ENCODE measurements around the gene B4GALNT4. TPM values are rescaled to one million over a fixed set of nuclear protein-coding genes. Genes with fewer than 3 reads are reported as not detected.

Gene B4GALNT4
- total and polyA plus RNA-seq, 2 donors from 2014 or later: 0.82 to 1.4 TPM

DNA sequence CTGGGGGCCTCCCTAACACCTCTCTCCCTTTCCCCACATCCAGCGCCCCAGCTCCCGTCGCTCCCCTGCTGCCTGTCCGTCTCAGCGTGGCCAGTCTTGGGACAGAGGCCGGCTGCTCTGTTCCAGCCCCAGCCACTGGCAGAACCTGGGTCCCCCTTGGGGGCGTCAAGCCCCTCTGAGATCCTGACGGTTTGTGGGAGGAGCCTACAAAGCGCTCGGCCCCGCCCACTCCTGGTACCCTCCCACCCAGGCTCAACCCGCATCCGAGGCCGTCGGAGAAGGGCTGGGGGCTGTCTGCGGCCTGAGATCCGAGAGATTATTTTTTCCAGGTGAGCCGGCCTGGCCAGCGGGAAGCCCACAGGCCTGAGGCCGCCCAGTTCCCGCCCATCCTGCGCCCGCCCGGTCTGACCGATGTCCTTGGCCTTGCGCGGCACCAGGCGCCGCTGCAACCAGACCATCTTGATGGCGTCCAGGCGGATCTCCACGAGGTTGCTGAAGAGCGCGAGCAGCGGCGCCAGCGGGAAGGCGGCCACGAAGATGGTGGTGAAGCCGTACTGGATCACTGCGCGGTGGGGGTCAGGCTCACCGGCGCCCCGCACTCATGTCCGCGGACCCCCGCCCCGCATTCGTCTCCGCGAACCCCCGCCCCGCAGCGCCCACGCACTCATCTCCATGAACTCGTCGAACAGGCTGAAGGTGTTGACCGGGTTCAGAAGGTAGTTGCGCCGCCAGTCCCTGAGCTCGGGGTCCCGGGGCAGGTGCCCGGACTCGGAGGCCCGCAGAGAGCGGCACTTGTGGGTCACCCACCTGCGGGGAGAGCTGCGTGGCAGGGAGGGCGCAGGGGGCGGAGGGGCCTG, 51.0 kb downstream of the B4GALNT4 start:
- no peak for FAIRE-seq
- H3K9ac ChIP-seq (ENCODE audit: low read length in 3 of 3): no peak overlapping the region
- TF ChIP-seq, protein P1, sequence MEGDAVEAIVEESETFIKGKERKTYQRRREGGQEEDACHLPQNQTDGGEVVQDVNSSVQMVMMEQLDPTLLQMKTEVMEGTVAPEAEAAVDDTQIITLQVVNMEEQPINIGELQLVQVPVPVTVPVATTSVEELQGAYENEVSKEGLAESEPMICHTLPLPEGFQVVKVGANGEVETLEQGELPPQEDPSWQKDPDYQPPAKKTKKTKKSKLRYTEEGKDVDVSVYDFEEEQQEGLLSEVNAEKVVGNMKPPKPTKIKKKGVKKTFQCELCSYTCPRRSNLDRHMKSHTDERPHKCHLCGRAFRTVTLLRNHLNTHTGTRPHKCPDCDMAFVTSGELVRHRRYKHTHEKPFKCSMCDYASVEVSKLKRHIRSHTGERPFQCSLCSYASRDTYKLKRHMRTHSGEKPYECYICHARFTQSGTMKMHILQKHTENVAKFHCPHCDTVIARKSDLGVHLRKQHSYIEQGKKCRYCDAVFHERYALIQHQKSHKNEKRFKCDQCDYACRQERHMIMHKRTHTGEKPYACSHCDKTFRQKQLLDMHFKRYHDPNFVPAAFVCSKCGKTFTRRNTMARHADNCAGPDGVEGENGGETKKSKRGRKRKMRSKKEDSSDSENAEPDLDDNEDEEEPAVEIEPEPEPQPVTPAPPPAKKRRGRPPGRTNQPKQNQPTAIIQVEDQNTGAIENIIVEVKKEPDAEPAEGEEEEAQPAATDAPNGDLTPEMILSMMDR (IDR thresholded peaks at IDR 0.05; ENCODE audit: borderline replicate concordance, extremely low read depth, insufficient read depth): no peak
- H3K27ac ChIP-seq (ENCODE audit: low read depth in 2 of 2, low read length in 2 of 2): no peak overlapping the region
- no peaks in the 10 kb centered on the region for H3K27me3 ChIP-seq (ENCODE audit: control insufficient read depth, insufficient read depth, low read length)
- DNase-seq: peak in 2 of 5 donors; percentile 54 to 71
- H3K36me3 ChIP-seq (ENCODE audit: control insufficient read depth in 2 of 3, insufficient read depth in 3 of 3, low read length in 3 of 3): no peaks in the 10 kb centered on the region
- H3K9me3 ChIP-seq (ENCODE audit: control insufficient read depth in 2 of 3, insufficient read depth in 1 of 3, low read length in 3 of 3): no peaks in the 10 kb centered on the region
- peaks cover 0 to 14% (median 6%) of the 10 kb centered on the region in 3 donors for H3K4me1 ChIP-seq (ENCODE audit: control insufficient read depth in 2 of 3, insufficient read depth in 2 of 3, low read depth in 1 of 3, low read length in 3 of 3)
- intact Hi-C loops (cut with DNase I): no loop called here
- H3K4me3 ChIP-seq (ENCODE audit: low read length in 3 of 3): no peak overlapping the region

DNA sequence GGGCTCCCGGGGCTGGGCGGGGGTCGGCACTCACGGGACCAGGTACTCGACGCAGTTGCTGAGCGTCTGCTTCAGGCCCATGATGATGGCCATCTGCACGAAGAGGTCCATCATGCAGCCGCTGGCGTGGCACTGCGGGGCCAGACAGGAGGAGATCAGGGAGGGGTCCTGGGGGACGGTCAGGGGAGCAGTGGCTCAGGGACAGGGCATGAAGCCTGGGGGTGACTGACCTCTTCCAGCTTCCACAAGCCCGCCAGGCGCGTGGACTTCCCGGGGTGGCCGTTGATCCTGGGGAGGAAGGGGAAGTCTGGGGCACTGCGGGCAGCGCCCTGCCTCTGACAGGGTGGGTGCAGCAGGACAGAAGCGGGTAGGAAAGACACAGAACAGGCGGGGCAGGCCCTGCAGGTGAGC, 51.6 kb downstream of the B4GALNT4 start:
- H3K36me3 ChIP-seq (ENCODE audit: control insufficient read depth in 2 of 3, insufficient read depth in 3 of 3, low read length in 3 of 3): no peaks in the 10 kb centered on the region
- DNase-seq (peak in 2 of 5 donors; percentile 36 to 76), FAIRE-seq (no peak)
- no peak overlapping the region for H3K27ac ChIP-seq (ENCODE audit: low read depth in 2 of 2, low read length in 2 of 2)
- H3K4me1 ChIP-seq (ENCODE audit: control insufficient read depth in 2 of 3, insufficient read depth in 2 of 3, low read depth in 1 of 3, low read length in 3 of 3): peaks cover 0 to 8% (median under 1%) of the 10 kb centered on the region in 3 donors
- intact Hi-C loops (cut with DNase I): no loop called here
- H3K4me3 ChIP-seq (ENCODE audit: low read length in 3 of 3): no peak overlapping the region
- no peak overlapping the region for H3K9ac ChIP-seq (ENCODE audit: low read length in 3 of 3)
- TF ChIP-seq, protein P1 (IDR thresholded peaks at IDR 0.05; ENCODE audit: borderline replicate concordance, extremely low read depth, insufficient read depth): no peak
- H3K27me3 ChIP-seq (ENCODE audit: control insufficient read depth, insufficient read depth, low read length): no peaks in the 10 kb centered on the region
- no peaks in the 10 kb centered on the region for H3K9me3 ChIP-seq (ENCODE audit: control insufficient read depth in 2 of 3, insufficient read depth in 1 of 3, low read length in 3 of 3)

DNA sequence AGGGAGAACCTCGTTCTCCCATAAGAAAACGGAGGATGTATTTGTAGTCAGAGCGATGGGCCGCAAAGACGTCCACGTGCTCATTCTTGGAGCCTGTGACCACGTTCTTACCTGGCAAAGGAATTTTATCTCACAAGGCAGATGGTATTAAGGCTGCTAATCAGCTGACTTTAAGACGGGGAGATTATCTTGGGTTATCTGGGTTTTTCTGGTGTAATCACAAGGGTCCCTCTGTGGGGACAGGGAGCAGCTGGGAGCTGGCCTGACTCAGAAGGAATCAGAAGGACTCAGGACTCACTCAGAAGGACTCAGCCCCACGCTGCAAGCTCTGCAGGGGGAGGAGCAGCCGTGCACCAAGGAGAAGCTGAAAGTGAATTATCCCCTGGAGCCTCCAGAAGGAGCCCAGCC, 53.0 kb downstream of the B4GALNT4 start:
- no peak for FAIRE-seq

More for the DNA sequence above, 53.0 kb downstream of the B4GALNT4 start:
- no peaks in the 10 kb centered on the region for H3K36me3 ChIP-seq (ENCODE audit: control insufficient read depth in 2 of 3, insufficient read depth in 3 of 3, low read length in 3 of 3)
- intact Hi-C loops (cut with DNase I): no loop called here
- TF ChIP-seq, protein P1 (IDR thresholded peaks at IDR 0.05; ENCODE audit: borderline replicate concordance, extremely low read depth, insufficient read depth): no peak
- no peak overlapping the region for H3K9ac ChIP-seq (ENCODE audit: low read length in 3 of 3)
- no peaks in the 10 kb centered on the region for H3K27me3 ChIP-seq (ENCODE audit: control insufficient read depth, insufficient read depth, low read length)
- peak in 2 of 5 donors; percentile 15 to 24 for DNase-seq
- no peaks in the 10 kb centered on the region for H3K9me3 ChIP-seq (ENCODE audit: control insufficient read depth in 2 of 3, insufficient read depth in 1 of 3, low read length in 3 of 3)
- no peak overlapping the region for H3K4me3 ChIP-seq (ENCODE audit: low read length in 3 of 3)
- H3K27ac ChIP-seq (ENCODE audit: low read depth in 2 of 2, low read length in 2 of 2): no peak overlapping the region
- H3K4me1 ChIP-seq (ENCODE audit: control insufficient read depth in 2 of 3, insufficient read depth in 2 of 3, low read depth in 1 of 3, low read length in 3 of 3): peaks cover 0 to 5% (median 0%) of the 10 kb centered on the region in 3 donors
